NB4 (cell line): Measurements from ENCODE around the gene PODXL.

Source experiments
- POLR2A ChIP-seq: IDR thresholded peaks from 2 replicates; pipeline ENCODE4 v1.6.1; 2011; ENCODE audit warnings: mild to moderate bottlenecking; ENCODE audit not compliant: insufficient read length; ENCODE audit errors: extremely low read depth
- TF ChIP-seq, protein P1 (sequence below): IDR thresholded peaks from one replicate; pipeline ENCODE4 v1.5.1; 2012; ENCODE audit warnings: low read depth, low read length
- TF ChIP-seq, protein P2 (sequence below): IDR thresholded peaks from 2 replicates; pipeline ENCODE4 v1.6.1; 2011; ENCODE audit warnings: low read depth, low read length

DNA sequence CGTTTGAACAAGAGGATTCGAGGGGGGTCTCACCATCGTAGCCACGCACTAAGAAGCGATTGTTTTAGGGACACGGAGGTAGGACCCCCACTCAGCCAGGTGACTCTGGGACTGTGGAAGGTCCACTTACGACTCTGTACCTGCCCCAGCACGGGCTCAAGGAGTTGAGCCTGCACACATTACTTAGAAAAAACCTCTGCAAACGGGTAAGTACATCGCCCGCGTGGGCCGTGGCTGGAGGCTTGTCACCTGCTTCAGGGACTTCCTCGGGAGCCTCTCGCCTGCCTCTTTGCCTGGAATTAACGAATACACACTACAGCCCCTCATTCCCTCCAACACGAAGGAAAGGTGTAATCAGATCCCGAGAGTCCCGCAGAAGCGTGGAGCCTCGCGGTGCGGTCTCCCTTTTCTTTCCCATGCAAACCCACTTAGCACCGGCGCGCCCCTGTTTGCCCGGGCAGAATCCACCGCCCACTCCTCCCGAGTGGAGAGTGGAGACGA is 826 bp downstream of the PODXL start:
- TF ChIP-seq, protein P1, sequence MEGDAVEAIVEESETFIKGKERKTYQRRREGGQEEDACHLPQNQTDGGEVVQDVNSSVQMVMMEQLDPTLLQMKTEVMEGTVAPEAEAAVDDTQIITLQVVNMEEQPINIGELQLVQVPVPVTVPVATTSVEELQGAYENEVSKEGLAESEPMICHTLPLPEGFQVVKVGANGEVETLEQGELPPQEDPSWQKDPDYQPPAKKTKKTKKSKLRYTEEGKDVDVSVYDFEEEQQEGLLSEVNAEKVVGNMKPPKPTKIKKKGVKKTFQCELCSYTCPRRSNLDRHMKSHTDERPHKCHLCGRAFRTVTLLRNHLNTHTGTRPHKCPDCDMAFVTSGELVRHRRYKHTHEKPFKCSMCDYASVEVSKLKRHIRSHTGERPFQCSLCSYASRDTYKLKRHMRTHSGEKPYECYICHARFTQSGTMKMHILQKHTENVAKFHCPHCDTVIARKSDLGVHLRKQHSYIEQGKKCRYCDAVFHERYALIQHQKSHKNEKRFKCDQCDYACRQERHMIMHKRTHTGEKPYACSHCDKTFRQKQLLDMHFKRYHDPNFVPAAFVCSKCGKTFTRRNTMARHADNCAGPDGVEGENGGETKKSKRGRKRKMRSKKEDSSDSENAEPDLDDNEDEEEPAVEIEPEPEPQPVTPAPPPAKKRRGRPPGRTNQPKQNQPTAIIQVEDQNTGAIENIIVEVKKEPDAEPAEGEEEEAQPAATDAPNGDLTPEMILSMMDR = no peak
- no peak for TF ChIP-seq POLR2A
- TF ChIP-seq, protein P2, sequence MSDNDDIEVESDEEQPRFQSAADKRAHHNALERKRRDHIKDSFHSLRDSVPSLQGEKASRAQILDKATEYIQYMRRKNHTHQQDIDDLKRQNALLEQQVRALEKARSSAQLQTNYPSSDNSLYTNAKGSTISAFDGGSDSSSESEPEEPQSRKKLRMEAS = no peak
